Ramos (cell line): ENCODE results near the gene TNS1.

ENCODE experiments used
- in situ Hi-C: fragments of 300-500 bp; cut with MboI; formaldehyde crosslinking; loops from one replicate; pipeline ENCODE4 v1.14.3; 2022; ENCODE audit warnings: low sequenced_read_pairs; ENCODE audit not compliant: unreplicated experiment

The TNS1 gene

GRCh38 chr2:217920879-217921603, 81.8 kb downstream of the TNS1 start:
- in situ Hi-C loops: no loop called here

DNA sequence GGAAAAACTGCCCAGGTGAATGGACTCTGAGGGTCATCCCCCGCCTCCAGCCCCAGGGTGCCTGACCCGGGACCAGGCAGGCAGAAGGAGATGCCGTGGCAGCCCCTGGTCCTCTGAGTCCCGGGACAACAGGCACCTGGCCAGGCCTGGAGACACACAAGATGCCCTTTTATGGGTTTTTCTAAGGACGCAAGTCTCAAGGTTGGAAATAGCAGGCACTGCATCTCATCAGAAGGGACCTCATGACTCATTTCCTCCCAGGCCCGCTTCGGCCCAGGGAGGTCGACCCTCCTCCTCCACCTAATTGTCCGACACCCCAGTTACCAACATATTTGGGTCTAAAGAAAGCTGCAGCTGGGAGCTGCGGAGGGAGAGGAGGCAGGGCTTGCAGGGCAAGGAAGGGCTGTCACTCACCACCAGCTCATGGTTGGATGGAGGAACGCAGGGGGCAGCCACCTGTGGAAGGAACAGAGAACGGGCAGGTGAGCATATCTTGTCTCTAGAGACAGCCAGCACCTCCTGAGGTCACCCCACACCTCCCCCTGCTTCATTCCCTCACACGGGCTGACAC, 82.9 kb downstream of the TNS1 start:
- in situ Hi-C loops: no loop called here

DNA sequence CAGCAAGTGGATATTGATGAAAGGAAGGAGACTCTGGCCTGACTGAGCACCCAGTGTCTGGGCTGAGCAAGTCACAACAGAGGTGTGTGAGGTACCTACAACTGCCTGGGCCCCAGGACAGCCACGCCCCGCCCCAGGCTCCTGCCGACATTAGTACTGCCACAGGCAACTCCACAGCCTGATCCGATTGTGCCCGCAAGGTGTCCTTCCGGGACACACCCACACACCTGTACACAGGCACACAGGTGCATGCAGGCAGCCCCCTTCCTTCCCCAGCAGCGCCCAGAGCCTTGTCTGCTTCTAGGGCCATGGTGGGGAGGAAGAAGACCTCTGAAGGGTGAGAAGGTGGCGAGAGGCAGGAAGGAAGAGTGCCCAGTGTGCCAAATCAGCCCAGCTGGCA, 83.6 kb downstream of the TNS1 start:
- in situ Hi-C loops: no loop called here

- in situ Hi-C loops: no loop called here
Observed at GRCh38 chr2:217918308-217919024, 84.3 kb downstream of the TNS1 start.

DNA sequence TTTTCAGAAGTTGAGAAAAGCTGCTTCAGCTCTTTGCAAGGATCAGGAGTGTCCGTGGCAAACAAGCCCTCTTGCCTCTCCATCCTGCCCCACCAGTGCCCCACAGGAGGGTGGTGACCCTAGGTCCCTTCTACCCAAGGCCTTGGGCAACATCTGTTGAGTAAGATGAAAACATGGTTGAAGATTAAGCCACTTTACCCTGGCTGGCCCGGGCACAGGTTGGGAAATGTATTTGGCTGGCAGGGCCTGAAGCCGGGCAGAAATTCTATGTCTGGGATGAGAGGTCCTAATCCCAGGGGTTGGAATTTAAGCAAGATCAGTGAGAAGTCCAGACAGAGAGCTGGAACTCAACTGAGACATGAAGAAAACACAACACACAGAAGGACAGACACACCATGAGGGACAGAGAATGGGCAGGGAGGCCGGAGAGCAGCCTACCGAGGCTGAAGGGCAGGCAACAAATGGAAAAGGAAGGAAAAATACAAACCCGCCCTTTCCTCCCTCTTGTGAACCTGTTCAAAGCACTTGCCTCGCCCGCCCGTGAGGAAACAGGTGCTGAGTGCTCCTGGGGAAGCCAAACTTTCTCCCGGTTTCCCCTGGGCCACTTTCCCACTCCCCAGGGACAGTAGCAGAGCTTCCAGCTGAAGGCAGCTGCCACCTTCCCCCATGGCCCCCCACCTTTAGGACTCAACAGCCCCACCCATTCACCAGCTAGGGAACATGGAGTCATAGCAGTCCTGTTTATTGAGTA, 86.1 kb downstream of the TNS1 start:
- in situ Hi-C loops: no loop called here

DNA sequence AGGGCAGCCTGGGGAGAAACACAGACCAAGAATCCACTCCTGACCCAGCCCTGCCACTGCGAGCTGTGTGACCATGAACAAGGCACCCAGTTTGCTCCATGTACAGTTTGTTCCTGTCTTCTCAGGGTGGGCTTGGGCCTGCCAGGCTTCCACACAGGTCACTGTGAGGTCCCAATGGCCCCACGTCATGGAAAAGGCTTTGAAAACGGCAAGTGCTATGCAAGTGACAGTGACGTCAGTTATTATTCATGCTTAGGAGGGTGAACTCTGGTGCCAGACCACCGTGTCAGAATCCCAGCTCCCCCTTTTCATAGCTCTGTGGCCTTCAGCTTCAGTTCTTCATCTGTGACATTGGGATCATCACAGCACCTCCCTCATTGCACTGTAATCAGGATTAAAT, 87.1 kb downstream of the TNS1 start:
- in situ Hi-C loops: no loop called here

DNA sequence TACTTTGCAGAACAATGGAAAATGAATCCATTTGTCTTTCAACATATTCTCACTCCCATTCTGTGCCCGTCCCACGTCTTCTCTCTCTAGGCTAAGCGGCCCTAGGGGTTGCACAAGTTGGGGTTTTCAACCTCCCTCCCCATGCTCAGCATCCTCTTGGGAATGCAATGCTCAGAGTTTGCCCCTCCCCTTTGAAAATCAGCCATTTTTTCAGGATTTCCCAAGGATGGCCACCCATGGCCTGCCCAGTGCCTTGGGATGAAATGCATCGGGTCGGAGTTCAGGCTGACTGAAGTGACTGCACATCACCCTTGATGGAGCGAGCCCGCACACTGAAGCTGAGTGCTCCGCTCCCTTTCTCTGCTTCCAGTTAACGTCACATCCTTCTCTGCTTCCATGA, 87.9 kb downstream of the TNS1 start:
- in situ Hi-C loops: no loop called here

- in situ Hi-C loops: no loop called here
Observed at GRCh38 chr2:217914078-217914477, 88.7 kb downstream of the TNS1 start.

DNA sequence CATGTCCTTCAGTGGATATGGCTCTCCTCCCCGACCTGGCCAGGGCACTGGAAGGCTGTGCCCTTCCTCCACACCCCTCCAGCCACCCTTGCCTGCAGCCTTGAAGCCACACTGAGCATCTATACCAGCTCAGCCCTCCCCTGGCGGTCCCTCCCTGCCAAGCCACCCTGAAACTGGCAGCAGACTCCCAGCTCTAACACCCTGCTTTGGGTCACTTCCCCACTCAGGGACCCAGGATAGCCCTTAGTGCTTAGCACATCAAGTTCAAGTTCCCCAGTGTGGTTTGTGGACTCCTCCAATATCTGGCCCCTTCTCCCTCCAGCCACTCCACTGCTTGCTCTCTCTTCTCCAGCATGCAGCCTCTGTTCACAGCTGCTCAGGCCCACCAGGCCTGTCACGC, 89.4 kb downstream of the TNS1 start:
- in situ Hi-C loops: no loop called here

DNA sequence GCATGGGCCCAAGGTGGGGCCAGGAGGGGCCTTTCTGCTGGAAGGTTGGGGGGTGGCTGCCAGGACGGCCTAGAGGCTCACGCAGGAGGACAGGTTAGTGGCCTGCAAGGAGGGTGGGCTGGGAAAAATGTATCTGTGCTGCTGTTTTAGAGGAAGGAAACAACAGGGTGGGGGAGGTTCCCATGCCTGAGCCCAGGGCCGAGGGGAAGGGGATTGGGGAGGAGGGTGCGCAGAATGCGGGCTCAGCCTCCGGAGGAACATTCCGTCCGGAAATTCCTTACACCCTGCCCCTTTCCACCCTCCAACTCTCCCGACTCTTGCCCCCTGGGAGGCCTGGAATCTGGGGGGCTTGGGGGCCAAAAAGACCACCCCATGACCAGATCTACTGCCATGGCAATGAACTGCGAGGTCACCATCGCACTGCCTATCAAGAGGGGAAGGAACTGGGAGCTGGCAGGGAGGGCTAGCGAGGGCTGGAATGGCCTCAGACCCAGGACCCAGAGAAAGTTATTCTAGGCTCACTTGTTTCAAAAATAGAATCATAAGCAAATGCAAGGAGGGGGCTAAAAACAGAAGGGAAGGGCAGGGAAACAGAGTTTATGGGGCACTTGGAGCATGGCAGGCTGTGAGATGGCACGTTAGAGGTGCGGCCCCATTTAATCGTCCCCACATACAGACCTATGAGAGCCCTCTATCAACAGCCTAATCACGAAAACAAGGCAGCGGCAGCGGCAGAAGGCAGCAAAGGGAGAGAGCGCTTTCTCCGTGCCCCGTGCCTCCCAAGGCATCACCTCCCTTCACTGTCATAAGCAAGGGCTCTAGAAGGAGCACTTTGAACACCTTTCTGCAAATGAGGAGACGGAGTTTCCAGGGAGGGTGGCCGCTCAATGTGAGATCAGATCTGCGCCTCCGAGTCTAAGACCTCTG, 90.4 kb downstream of the TNS1 start:
- in situ Hi-C loops: no loop called here

DNA sequence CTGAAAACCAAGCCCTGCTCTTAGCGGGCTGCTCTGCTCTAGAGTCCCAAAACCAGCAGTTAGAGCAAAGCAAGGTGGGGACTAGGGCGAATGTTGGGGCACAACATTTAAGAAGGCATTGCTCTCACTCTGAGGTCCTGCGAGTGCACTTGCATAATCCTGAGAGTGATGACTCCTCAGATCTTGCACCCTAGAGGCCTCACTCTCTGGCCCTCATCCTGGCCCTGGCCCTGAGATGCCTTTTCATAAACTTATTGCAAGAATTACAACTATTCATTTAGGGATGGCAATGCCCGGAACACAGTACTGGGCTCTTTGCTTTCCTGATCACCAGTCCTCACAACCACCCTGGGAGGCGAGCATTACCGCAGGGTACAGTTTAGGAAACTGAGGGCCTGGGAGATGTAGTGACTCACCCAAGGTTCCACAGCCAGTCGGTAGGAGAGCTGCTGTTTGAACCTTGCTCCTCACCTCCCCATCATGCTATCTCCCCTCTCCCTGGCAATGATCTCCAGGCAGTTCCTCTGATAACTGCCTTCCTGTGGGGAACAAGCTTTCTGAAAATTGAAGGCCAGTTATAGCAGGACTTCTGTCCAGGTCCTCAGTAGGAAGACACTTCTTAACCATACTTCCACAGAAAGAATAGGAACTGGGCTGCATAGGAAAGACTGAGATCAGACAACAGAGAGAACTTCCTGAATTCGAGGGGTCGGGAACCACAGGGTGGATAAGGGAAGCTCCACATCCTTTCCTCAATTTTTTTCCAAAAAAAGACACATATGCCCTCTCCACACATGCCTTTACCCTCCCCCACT, 91.3 kb downstream of the TNS1 start:
- in situ Hi-C loops: no loop called here

GRCh38 chr2:217910875-217911212, 92.0 kb downstream of the TNS1 start:
- in situ Hi-C loops: no loop called here

DNA sequence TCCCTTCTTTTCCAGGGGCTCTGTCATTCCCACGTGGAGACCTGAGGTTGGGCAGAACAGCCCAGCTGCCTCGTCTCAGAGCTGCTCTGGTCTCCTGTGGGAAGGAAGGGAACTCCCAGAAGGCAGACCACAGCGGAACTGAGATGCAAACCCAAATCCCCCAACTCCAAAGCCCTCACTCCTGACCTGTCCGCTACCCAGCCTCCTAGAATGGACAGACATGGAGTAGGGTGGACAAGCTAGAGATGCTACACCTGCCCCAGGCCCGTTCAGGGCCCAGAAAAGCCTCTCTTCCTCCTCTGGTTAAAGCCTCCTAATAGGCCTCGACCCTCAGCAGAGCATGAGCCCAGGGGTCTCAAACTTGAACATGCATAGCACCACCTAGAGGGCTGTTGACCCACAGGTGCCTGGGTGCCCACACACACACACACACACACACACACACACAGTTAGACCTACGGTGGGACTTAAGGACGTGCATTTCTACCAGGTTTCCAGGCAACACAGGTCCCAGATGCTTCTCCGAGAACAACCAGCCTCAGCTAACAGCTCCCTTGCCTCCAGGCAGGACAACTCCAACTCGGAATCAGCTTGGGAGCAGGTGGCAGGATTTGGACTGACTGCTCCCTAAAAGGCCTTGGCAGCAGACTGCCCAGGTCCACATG, 93.5 kb downstream of the TNS1 start:
- in situ Hi-C loops: no loop called here

DNA sequence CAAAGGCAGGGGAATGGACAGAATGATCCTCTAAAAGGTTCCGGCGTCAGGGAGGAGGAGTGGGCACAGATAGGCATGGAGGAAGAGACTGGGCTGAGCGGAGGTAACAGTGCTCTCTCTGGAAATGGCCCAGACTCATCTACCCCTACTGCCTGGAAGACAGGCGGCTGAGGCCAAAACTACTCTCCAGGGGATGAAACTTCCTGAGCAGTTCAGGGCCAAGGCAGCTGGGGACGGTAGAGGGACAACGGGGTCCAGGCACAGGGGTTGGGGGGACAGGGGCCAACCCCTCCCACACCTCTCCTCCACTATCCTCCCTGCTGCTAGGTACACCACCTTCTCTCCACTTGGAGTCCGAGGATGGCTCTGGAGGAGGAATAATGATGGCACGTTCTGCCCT, 94.3 kb downstream of the TNS1 start:
- in situ Hi-C loops: no loop called here

DNA sequence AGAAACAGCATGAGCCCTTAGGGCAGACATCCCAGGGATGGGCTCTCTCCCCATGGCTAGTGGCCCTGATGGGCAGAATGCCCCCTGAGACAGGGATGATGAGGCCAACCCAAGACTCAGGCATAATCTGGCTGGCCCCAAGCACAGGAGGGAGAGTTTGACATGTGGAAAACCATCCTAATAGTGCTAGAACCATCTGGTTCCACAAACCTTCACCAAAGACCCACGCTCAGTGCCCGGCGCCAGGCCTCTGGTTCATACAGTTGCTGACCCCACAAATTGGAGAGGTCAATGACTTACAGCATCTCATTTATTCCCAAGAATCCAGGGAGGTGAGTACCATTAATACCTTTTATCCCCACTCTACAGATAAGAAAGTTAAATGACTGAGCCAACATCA, 95.5 kb downstream of the TNS1 start:
- in situ Hi-C loops: no loop called here

- in situ Hi-C loops: no loop called here
Observed at GRCh38 chr2:217906798-217907197, 96.0 kb downstream of the TNS1 start.

- in situ Hi-C loops: no loop called here
Observed at GRCh38 chr2:217905896-217906295, 96.9 kb downstream of the TNS1 start.

GRCh38 chr2:217905395-217905794, 97.4 kb downstream of the TNS1 start:
- in situ Hi-C loops: no loop called here

DNA sequence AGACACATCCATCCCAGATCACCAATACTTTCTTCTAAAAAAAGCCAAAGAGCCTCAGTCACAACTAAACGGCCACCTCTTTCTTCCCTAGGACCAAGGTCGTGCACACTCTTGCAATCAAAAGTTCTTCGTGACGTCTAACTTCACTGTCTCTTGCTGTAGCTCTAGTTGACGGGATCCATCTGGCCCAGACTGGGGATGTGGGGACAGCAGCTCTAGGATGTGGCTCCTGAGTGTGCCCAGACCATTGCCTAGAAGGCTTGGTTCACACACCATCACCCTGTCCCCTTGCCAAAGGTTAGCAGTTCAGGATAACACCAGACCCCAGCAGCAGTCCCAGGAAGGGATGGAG, 98.2 kb downstream of the TNS1 start:
- in situ Hi-C loops: no loop called here
